Activated CD8-positive, alpha-beta T cell treated with anti-CD3 and anti-CD28 coated beads for 36 hours (primary cell): ENCODE data around the gene MYLK. TPM values are rescaled to one million over a fixed set of nuclear protein-coding genes. Genes with fewer than 3 reads are reported as not detected.

Experiments
- ATAC-seq: fragments of 200-7000 bp; cut with Tn5 transposase; one replicate; pipeline ENCODE4 v1.10.0; 2021; ENCODE audit warnings: mild to moderate bottlenecking, moderate library complexity
- CTCF ChIA-PET: fragments of 350-600 bp; sonication (Branson Sonifier 250); formaldehyde crosslinking; loops from one replicate; lab custom pipeline; 2021; ENCODE audit warnings: antibody characterized with exemption; lab: Charles Lee
- POLR2A ChIA-PET: fragments of 350-600 bp; sonication (Branson Sonifier 250); formaldehyde crosslinking; loops from one replicate; lab custom pipeline; 2021; ENCODE audit warnings: antibody characterized with exemption; lab: Charles Lee
- DNase-seq: peaks from one replicate; pipeline ENCODE4 v3.0.0-alpha.2; 2020
- H3K27ac Mint-ChIP-seq: one replicate; pipeline ENCODE4 v1.8.0; 2021; ENCODE audit warnings: mild to moderate bottlenecking, mixed read lengths
- H3K27me3 Mint-ChIP-seq: one replicate; pipeline ENCODE4 v1.8.0; 2021; ENCODE audit warnings: mixed read lengths
- H3K36me3 Mint-ChIP-seq: one replicate; pipeline ENCODE4 v1.8.0; 2021; ENCODE audit warnings: low read depth, mixed read lengths
- H3K4me1 Mint-ChIP-seq: one replicate; pipeline ENCODE4 v1.8.0; 2021; ENCODE audit warnings: low read depth, mixed read lengths
- H3K4me3 Mint-ChIP-seq: one replicate; pipeline ENCODE4 v1.8.0; 2021; ENCODE audit warnings: mild to moderate bottlenecking, moderate library complexity, mixed read lengths
- H3K9me3 Mint-ChIP-seq: one replicate; pipeline ENCODE4 v1.8.0; 2021; ENCODE audit warnings: mixed read lengths
- CTCF ChIP-seq: fragments of 200-600 bp; IDR thresholded peaks from one replicate; pipeline ENCODE4 v1.8.0; 2022; ENCODE audit warnings: antibody characterized with exemption, mild to moderate bottlenecking
- intact Hi-C: fragments of 100-400 bp; cut with micrococcal nuclease; formaldehyde crosslinking; loops from one replicate; pipeline ENCODE4 v1.10.0; 2022
- total RNA-seq, 2 experiments: library from RNA; stranded (reverse); gene quantifications; one replicate each; pipeline ENCODE4 v1.2.3, GENCODE V29; 2021

The MYLK gene
- total RNA-seq, 2 experiments from 2014 or later = 0.34 TPM; not detected in 1

- Mint-ChIP-seq H3K9me3 (no peaks in the 10 kb centered on the region), H3K36me3 (no peaks in the 10 kb centered on the region), H3K27ac (no peak overlapping the region), H3K27me3 (peaks cover 1% of the 10 kb centered on the region), H3K4me3 (no peak overlapping the region), H3K4me1 (no peaks in the 10 kb centered on the region)
- TF ChIP-seq CTCF = no peak
- ATAC-seq (no peak), DNase-seq (no peak)
- POLR2A ChIA-PET = no interaction called here
- CTCF ChIA-PET = no interaction called here
- intact Hi-C loops = no loop called here
Measured at GRCh38 chr3:123767564-123768292, 116.4 kb downstream of the MYLK start.

GRCh38 chr3:123767009-123767372, 117.1 kb downstream of the MYLK start:
- Mint-ChIP-seq H3K27me3 (peaks cover 1% of the 10 kb centered on the region), H3K36me3 (no peaks in the 10 kb centered on the region), H3K27ac (no peak overlapping the region), H3K4me1 (no peaks in the 10 kb centered on the region), H3K9me3 (no peaks in the 10 kb centered on the region), H3K4me3 (no peak overlapping the region)
- intact Hi-C loops = no loop called here
- no peak for TF ChIP-seq CTCF
- ATAC-seq = no peak
- no peak for DNase-seq
- ChIA-PET POLR2A (no interaction called here), CTCF (no interaction called here)

GRCh38 chr3:123766193-123767008, 117.7 kb downstream of the MYLK start:
- ATAC-seq = no peak
- TF ChIP-seq CTCF = no peak
- no peaks in the 10 kb centered on the region for H3K36me3 Mint-ChIP-seq
- no peak overlapping the region for H3K4me3 Mint-ChIP-seq
- no peaks in the 10 kb centered on the region for H3K9me3 Mint-ChIP-seq
- DNase-seq = no peak
- ChIA-PET POLR2A (no interaction called here), CTCF (no interaction called here)
- intact Hi-C loops = no loop called here
- no peak overlapping the region for H3K27ac Mint-ChIP-seq
- peaks cover 1% of the 10 kb centered on the region for H3K27me3 Mint-ChIP-seq
- no peaks in the 10 kb centered on the region for H3K4me1 Mint-ChIP-seq

GRCh38 chr3:123765475-123766128, 118.5 kb downstream of the MYLK start:
- Mint-ChIP-seq H3K4me3 (no peak overlapping the region), H3K27me3 (peaks cover 1% of the 10 kb centered on the region), H3K27ac (no peak overlapping the region), H3K4me1 (no peaks in the 10 kb centered on the region), H3K36me3 (no peaks in the 10 kb centered on the region), H3K9me3 (no peaks in the 10 kb centered on the region)
- intact Hi-C loops = no loop called here
- no peak for ATAC-seq
- ChIA-PET CTCF (no interaction called here), POLR2A (no interaction called here)
- no peak for DNase-seq
- TF ChIP-seq CTCF = no peak

GRCh38 chr3:123764647-123765046, 119.5 kb downstream of the MYLK start:
- TF ChIP-seq CTCF = no peak
- CTCF ChIA-PET = no interaction called here
- intact Hi-C loops = no loop called here
- POLR2A ChIA-PET = no interaction called here
- Mint-ChIP-seq H3K9me3 (no peaks in the 10 kb centered on the region), H3K4me3 (no peak overlapping the region), H3K27me3 (peaks cover 1% of the 10 kb centered on the region), H3K27ac (no peak overlapping the region), H3K4me1 (no peaks in the 10 kb centered on the region), H3K36me3 (no peaks in the 10 kb centered on the region)
- DNase-seq (no peak), ATAC-seq (no peak)
